ENCODE data around the gene SPEM2.

The SPEM2 gene

GRCh38 chr17:7475764-7476422 lies 50.5 kb downstream of the SPEM2 start:
- DNase-seq = peak; percentile 19

GRCh38 chr17:7476494-7476893 lies 51.1 kb downstream of the SPEM2 start:
- no peak for DNase-seq

- no peak for DNase-seq
Measured at GRCh38 chr17:7476951-7477350, 51.5 kb downstream of the SPEM2 start.

All from CD4-positive, alpha-beta T cell treated with Interleukin-17A for 4 hours (primary cell).